ENCODE measurements around the gene LPP.

LPP gene

GRCh38 chr3:188624384-188624783 lies 470.4 kb downstream of the LPP start:
- H3K27ac ChIP-seq = 0 out of 2 replicates have a peak overlapping the region, but pooled peaks have one; percentile 24

GRCh38 chr3:188624828-188625227 lies 470.9 kb downstream of the LPP start:
- no peak overlapping the region for H3K27ac ChIP-seq
- TF ChIP-seq CTCF (IDR thresholded peaks at IDR 0.05) (no peak), ZFX (IDR thresholded peaks at IDR 0.05; ENCODE audit: borderline replicate concordance) (no peak)

More at GRCh38 chr3:188624384-188624783, 470.4 kb downstream of the LPP start:
- no peak for TF ChIP-seq ZFX (IDR thresholded peaks at IDR 0.05; ENCODE audit: borderline replicate concordance)
- TF ChIP-seq CTCF (IDR thresholded peaks at IDR 0.05) = no peak

GRCh38 chr3:188627652-188628051 lies 473.7 kb downstream of the LPP start:
- no peak overlapping the region for H3K27ac ChIP-seq

GRCh38 chr3:188631291-188632010 lies 477.5 kb downstream of the LPP start:
- H3K27ac ChIP-seq = no peak overlapping the region
- TF ChIP-seq ZFX (IDR thresholded peaks at IDR 0.05; ENCODE audit: borderline replicate concordance) (no peak), CTCF (IDR thresholded peaks at IDR 0.05) (no peak)

More at GRCh38 chr3:188627652-188628051, 473.7 kb downstream of the LPP start:
- TF ChIP-seq CTCF (IDR thresholded peaks at IDR 0.05) (no peak), ZFX (IDR thresholded peaks at IDR 0.05; ENCODE audit: borderline replicate concordance) (no peak)

- TF ChIP-seq ZFX (IDR thresholded peaks at IDR 0.05; ENCODE audit: borderline replicate concordance) = no peak
- no peak for TF ChIP-seq CTCF (IDR thresholded peaks at IDR 0.05)
- no peak overlapping the region for H3K27ac ChIP-seq
Measured at GRCh38 chr3:188633206-188633605, 479.2 kb downstream of the LPP start.

GRCh38 chr3:188634285-188634684 lies 480.3 kb downstream of the LPP start:
- no peak for TF ChIP-seq CTCF (IDR thresholded peaks at IDR 0.05)
- no peak for TF ChIP-seq ZFX (IDR thresholded peaks at IDR 0.05; ENCODE audit: borderline replicate concordance)
- no peak overlapping the region for H3K27ac ChIP-seq

- TF ChIP-seq CTCF (IDR thresholded peaks at IDR 0.05) = no peak
- no peak for TF ChIP-seq ZFX (IDR thresholded peaks at IDR 0.05; ENCODE audit: borderline replicate concordance)
- H3K27ac ChIP-seq = peak overlapping the region; percentile 72
Measured at GRCh38 chr3:188635258-188636042, 481.5 kb downstream of the LPP start.

- H3K27ac ChIP-seq = peak overlapping the region; percentile 72
Measured at GRCh38 chr3:188636292-188636691, 482.3 kb downstream of the LPP start.

All from 22Rv1 (cell line).